ENCODE results near the gene U2AF2. TPM values are rescaled to one million over a fixed set of nuclear protein-coding genes. Genes with fewer than 3 reads are reported as not detected.

Gene U2AF2
- total RNA-seq (2014; rRNA removed; shearing (Covaris generic)): 137 and 183 TPM in 2 replicates

- H3K4me3 ChIP-seq: peak within 1 kb of the TSS; percentile 89
- no peaks in the 10 kb centered on the region for H3K27me3 ChIP-seq (replicated peaks)
- peak; percentile 87 to 97 for DNase-seq (ENCODE audit: low read depth in 1 of 2, low spot score in 2 of 2)
Measured at GRCh38 chr19:55654868-55655647, at the start of gene U2AF2. Gene U2AF2, plus strand, starts transcription at chr19:55655035. Its CDS starts 70 bp downstream, at chr19:55655105.

GRCh38 chr19:55605207-55605636, 49.6 kb upstream of the U2AF2 start:
- Histone ChIP-seq H3K4me3 (peak overlapping the region; percentile 69), H3K27ac (peak overlapping the region; percentile 67), H3K4me1 (replicated peaks) (peaks cover 18% of the 10 kb centered on the region), H3K36me3 (peaks cover 25% of the 10 kb centered on the region), H3K9me3 (replicated peaks) (no peaks in the 10 kb centered on the region), H3K27me3 (replicated peaks) (no peaks in the 10 kb centered on the region)
- peak; percentile 96 to 99 for DNase-seq (ENCODE audit: low read depth in 1 of 2, low spot score in 2 of 2)

More at GRCh38 chr19:55654868-55655647, at the start of gene U2AF2:
- Histone ChIP-seq H3K27ac (peak within 1 kb of the TSS; percentile 92), H3K4me1 (replicated peaks) (peaks cover 14% of the 10 kb centered on the region; the same call in 1 of the 2 replicates), H3K36me3 (peaks cover 34% of the 10 kb centered on the region), H3K9me3 (replicated peaks) (no peaks in the 10 kb centered on the region)

- peak; percentile 78 to 86 for DNase-seq (ENCODE audit: low read depth in 1 of 2, low spot score in 2 of 2)
- no peaks in the 10 kb centered on the region for H3K27me3 ChIP-seq (replicated peaks)
- H3K27ac ChIP-seq: peak within 1 kb of the TSS; percentile 67
- peaks cover 16% of the 10 kb centered on the region for H3K4me1 ChIP-seq (replicated peaks)
- no peaks in the 10 kb centered on the region for H3K9me3 ChIP-seq (replicated peaks)
- peaks cover 31% of the 10 kb centered on the region for H3K36me3 ChIP-seq
- H3K4me3 ChIP-seq: peak within 1 kb of the TSS; percentile 69
Measured at GRCh38 chr19:55605637-55606470, 49.0 kb upstream of the U2AF2 start, which contains the start of gene ZNF865. Gene ZNF865, plus strand, starts transcription at chr19:55605647. Its CDS starts 7,972 bp downstream, at chr19:55613619.

GRCh38 chr19:55606471-55606787, 48.4 kb upstream of the U2AF2 start:
- Histone ChIP-seq H3K27ac (no peak overlapping the region), H3K36me3 (peaks cover 33% of the 10 kb centered on the region), H3K9me3 (replicated peaks) (no peaks in the 10 kb centered on the region), H3K27me3 (replicated peaks) (no peaks in the 10 kb centered on the region), H3K4me3 (peak overlapping the region; percentile 69), H3K4me1 (replicated peaks) (peaks cover 14% of the 10 kb centered on the region)
- no peak for DNase-seq (ENCODE audit: low read depth in 1 of 2, low spot score in 2 of 2)

- H3K27ac ChIP-seq: no peak overlapping the region
- peaks cover 33% of the 10 kb centered on the region for H3K36me3 ChIP-seq
- H3K9me3 ChIP-seq (replicated peaks): no peaks in the 10 kb centered on the region
- peak overlapping the region; percentile 69 for H3K4me3 ChIP-seq
- H3K4me1 ChIP-seq (replicated peaks): peaks cover 14% of the 10 kb centered on the region
- no peaks in the 10 kb centered on the region for H3K27me3 ChIP-seq (replicated peaks)
- no peak for DNase-seq (ENCODE audit: low read depth in 1 of 2, low spot score in 2 of 2)
Measured at GRCh38 chr19:55606817-55607216, 48.0 kb upstream of the U2AF2 start.

GRCh38 chr19:55609326-55609725, 45.5 kb upstream of the U2AF2 start:
- Histone ChIP-seq H3K9me3 (replicated peaks) (no peaks in the 10 kb centered on the region), H3K27me3 (replicated peaks) (no peaks in the 10 kb centered on the region), H3K4me1 (replicated peaks) (peaks cover 11% of the 10 kb centered on the region), H3K4me3 (no peak overlapping the region), H3K36me3 (peaks cover 33% of the 10 kb centered on the region), H3K27ac (no peak overlapping the region)
- no peak for DNase-seq (ENCODE audit: low read depth in 1 of 2, low spot score in 2 of 2)

GRCh38 chr19:55611300-55611982, 43.4 kb upstream of the U2AF2 start:
- peaks cover 48% of the 10 kb centered on the region for H3K36me3 ChIP-seq
- H3K27ac ChIP-seq: no peak overlapping the region
- DNase-seq (ENCODE audit: low read depth in 1 of 2, low spot score in 2 of 2): no peak
- no peaks in the 10 kb centered on the region for H3K9me3 ChIP-seq (replicated peaks)
- H3K4me1 ChIP-seq (replicated peaks): peaks cover 4% of the 10 kb centered on the region
- no peaks in the 10 kb centered on the region for H3K27me3 ChIP-seq (replicated peaks)
- no peak overlapping the region for H3K4me3 ChIP-seq

GRCh38 chr19:55611983-55612645, 42.7 kb upstream of the U2AF2 start:
- no peaks in the 10 kb centered on the region for H3K4me1 ChIP-seq (replicated peaks)

GRCh38 chr19:55613396-55613795, 41.4 kb upstream of the U2AF2 start:
- Histone ChIP-seq H3K27ac (no peak overlapping the region), H3K4me1 (replicated peaks) (no peaks in the 10 kb centered on the region), H3K27me3 (replicated peaks) (no peaks in the 10 kb centered on the region), H3K4me3 (no peak overlapping the region), H3K36me3 (peaks cover 54% of the 10 kb centered on the region), H3K9me3 (replicated peaks) (no peaks in the 10 kb centered on the region)
- DNase-seq (ENCODE audit: low read depth in 1 of 2, low spot score in 2 of 2): no peak

More at GRCh38 chr19:55611983-55612645, 42.7 kb upstream of the U2AF2 start:
- no peaks in the 10 kb centered on the region for H3K27me3 ChIP-seq (replicated peaks)
- H3K36me3 ChIP-seq: peaks cover 45% of the 10 kb centered on the region
- H3K4me3 ChIP-seq: no peak overlapping the region
- H3K9me3 ChIP-seq (replicated peaks): no peaks in the 10 kb centered on the region
- DNase-seq (ENCODE audit: low read depth in 1 of 2, low spot score in 2 of 2): no peak
- no peak overlapping the region for H3K27ac ChIP-seq

GRCh38 chr19:55613930-55614710, 40.7 kb upstream of the U2AF2 start:
- Histone ChIP-seq H3K9me3 (replicated peaks) (no peaks in the 10 kb centered on the region), H3K27me3 (replicated peaks) (no peaks in the 10 kb centered on the region)

GRCh38 chr19:55614711-55615542, 39.9 kb upstream of the U2AF2 start:
- Histone ChIP-seq H3K9me3 (replicated peaks) (no peaks in the 10 kb centered on the region), H3K36me3 (peaks cover 42% of the 10 kb centered on the region), H3K27ac (no peak overlapping the region), H3K27me3 (replicated peaks) (no peaks in the 10 kb centered on the region), H3K4me3 (no peak overlapping the region), H3K4me1 (replicated peaks) (no peaks in the 10 kb centered on the region)
- no peak for DNase-seq (ENCODE audit: low read depth in 1 of 2, low spot score in 2 of 2)

More at GRCh38 chr19:55613930-55614710, 40.7 kb upstream of the U2AF2 start:
- DNase-seq (ENCODE audit: low read depth in 1 of 2, low spot score in 2 of 2): no peak
- H3K36me3 ChIP-seq: peaks cover 50% of the 10 kb centered on the region
- H3K4me3 ChIP-seq: no peak overlapping the region
- H3K27ac ChIP-seq: no peak overlapping the region
- no peaks in the 10 kb centered on the region for H3K4me1 ChIP-seq (replicated peaks)
